Measurements from ENCODE around the gene NXN. TPM values are rescaled to one million over a fixed set of nuclear protein-coding genes. Genes with fewer than 3 reads are reported as not detected.

The NXN gene
- total RNA-seq, 1 experiment from 2014 or later, result 57.3 TPM

DNA sequence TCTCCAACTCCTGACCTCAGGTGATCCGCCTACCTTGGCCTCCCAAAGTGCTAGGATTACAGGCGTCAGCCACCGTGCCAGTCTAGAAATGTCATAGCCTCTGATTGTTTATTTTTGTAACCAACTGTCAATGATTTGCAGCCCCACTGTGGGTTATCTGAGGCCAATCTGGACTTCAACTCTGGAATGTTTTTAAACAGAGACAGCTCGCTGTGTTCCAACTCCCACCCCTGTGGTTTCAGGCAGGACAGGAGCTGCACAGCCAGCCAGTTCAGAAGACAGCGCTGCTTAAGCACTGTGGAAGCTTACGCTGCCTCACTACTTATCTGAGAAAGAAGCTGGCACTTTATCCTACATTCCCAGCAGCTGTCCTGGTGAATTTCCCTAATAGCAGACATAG, 177.9 kb downstream of the NXN start:
- Mint-ChIP-seq H3K36me3 (ENCODE audit: insufficient read depth, unreplicated experiment) (peaks cover 28% of the 10 kb centered on the region), H3K4me1 (ENCODE audit: insufficient read depth, unreplicated experiment) (no peaks in the 10 kb centered on the region), H3K27me3 (ENCODE audit: insufficient read depth, unreplicated experiment) (no peaks in the 10 kb centered on the region), H3K27ac (ENCODE audit: low read depth, unreplicated experiment) (no peak overlapping the region), H3K9me3 (ENCODE audit: unreplicated experiment) (no peaks in the 10 kb centered on the region), H3K4me3 (ENCODE audit: unreplicated experiment) (no peak overlapping the region)
- no TSS peak for BruUV-seq (replicated peaks)
- TF ChIP-seq, protein P1, sequence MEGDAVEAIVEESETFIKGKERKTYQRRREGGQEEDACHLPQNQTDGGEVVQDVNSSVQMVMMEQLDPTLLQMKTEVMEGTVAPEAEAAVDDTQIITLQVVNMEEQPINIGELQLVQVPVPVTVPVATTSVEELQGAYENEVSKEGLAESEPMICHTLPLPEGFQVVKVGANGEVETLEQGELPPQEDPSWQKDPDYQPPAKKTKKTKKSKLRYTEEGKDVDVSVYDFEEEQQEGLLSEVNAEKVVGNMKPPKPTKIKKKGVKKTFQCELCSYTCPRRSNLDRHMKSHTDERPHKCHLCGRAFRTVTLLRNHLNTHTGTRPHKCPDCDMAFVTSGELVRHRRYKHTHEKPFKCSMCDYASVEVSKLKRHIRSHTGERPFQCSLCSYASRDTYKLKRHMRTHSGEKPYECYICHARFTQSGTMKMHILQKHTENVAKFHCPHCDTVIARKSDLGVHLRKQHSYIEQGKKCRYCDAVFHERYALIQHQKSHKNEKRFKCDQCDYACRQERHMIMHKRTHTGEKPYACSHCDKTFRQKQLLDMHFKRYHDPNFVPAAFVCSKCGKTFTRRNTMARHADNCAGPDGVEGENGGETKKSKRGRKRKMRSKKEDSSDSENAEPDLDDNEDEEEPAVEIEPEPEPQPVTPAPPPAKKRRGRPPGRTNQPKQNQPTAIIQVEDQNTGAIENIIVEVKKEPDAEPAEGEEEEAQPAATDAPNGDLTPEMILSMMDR (IDR thresholded peaks at IDR 0.05; ENCODE audit: unreplicated experiment), result no peak
- ChIA-PET CTCF (interaction anchor here (1.3 kb wide), 1 partner anchor 179 kb away, joined by 7 read pairs; no protein-coding TSS in a partner anchor), POLR2A (no interaction called here)
- intact Hi-C loops (cut with micrococcal nuclease), result no loop called here
- DNase-seq (ENCODE audit: unreplicated experiment), result no peak

DNA sequence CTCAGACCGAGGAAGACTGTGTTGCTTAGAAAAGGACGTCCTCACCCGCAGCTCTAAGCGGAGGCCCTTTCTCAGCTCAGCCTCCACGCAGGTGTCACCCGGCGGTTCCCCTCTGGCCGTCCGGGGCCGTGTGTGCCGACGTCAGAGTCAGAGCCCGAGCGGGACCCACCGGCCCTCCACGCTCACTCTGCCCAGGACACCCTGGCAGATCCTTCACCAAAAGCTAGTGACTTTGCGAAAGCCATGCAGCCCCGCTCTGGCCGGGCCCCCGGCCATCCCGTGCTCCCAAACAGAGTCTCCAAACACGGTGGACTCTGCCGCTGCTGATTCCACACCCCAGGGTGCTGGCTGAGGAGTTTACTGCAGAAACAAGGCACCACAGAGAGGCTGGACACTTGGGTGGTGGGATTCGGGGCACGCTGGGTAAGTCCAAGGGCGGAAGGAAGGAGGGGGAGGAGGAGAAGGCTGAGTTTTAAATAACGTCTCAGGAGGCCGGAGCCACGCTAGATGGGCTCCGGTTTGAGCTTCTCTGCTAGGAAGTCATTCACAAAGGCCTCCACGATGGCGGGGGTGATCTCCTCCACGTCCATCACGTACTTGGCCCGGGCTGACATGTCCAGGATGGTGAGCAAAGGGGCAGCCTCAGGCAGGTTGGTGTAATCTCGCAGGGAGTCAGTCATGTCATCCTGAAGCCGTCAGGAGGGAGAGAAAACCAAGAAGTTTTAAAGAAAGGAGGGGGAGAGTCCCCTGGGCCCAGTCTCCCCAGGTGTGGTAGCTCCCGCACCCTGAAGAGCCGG, 178.9 kb downstream of the NXN start:
- H3K36me3 Mint-ChIP-seq (ENCODE audit: insufficient read depth, unreplicated experiment), result peaks cover 31% of the 10 kb centered on the region
- TF ChIP-seq, protein P1 (IDR thresholded peaks at IDR 0.05; ENCODE audit: unreplicated experiment), result no peak
- no peak overlapping the region for H3K4me3 Mint-ChIP-seq (ENCODE audit: unreplicated experiment)
- no TSS peak for BruUV-seq (replicated peaks)
- no peak overlapping the region for H3K27ac Mint-ChIP-seq (ENCODE audit: low read depth, unreplicated experiment)
- ChIA-PET CTCF (interaction anchor here (0.6 to 0.8 kb wide), 2 partner anchors 67 to 180 kb away, joined by 3 read pairs; no protein-coding TSS in a partner anchor), POLR2A (no interaction called here)
- intact Hi-C loops (cut with micrococcal nuclease), result no loop called here
- no peaks in the 10 kb centered on the region for H3K4me1 Mint-ChIP-seq (ENCODE audit: insufficient read depth, unreplicated experiment)
- DNase-seq (ENCODE audit: unreplicated experiment), result no peak
- H3K9me3 Mint-ChIP-seq (ENCODE audit: unreplicated experiment), result no peaks in the 10 kb centered on the region
- no peaks in the 10 kb centered on the region for H3K27me3 Mint-ChIP-seq (ENCODE audit: insufficient read depth, unreplicated experiment)

DNA sequence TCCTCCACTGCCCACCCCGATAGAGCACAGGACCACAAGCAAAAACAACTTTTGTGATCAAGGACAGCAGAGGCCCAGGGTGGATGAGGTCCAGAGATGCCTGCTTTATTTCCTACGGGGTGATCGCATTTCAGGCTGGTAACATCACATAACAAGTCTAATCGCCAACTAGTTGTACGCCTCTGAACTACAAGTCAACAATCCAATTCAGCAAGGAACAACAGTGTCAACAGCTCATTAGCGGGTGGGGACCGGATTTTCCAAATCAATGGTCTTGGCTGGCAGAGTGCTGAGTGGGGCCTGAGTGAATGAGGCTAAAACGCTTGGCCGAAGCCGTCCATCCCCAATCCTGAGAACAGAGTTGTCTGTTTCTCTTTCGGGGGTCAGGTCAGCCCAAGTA, 180.3 kb downstream of the NXN start:
- DNase-seq (ENCODE audit: unreplicated experiment), result no peak
- H3K36me3 Mint-ChIP-seq (ENCODE audit: insufficient read depth, unreplicated experiment), result peaks cover 31% of the 10 kb centered on the region
- H3K27me3 Mint-ChIP-seq (ENCODE audit: insufficient read depth, unreplicated experiment), result no peaks in the 10 kb centered on the region
- TF ChIP-seq, protein P1 (IDR thresholded peaks at IDR 0.05; ENCODE audit: unreplicated experiment), result no peak
- H3K27ac Mint-ChIP-seq (ENCODE audit: low read depth, unreplicated experiment), result no peak overlapping the region
- intact Hi-C loops (cut with micrococcal nuclease), result no loop called here
- CTCF ChIA-PET, result interaction anchor here (1.1 to 1.6 kb wide), 2 partner anchors 11 to 174 kb away, joined by 3 to 4 read pairs; no protein-coding TSS in a partner anchor
- H3K4me1 Mint-ChIP-seq (ENCODE audit: insufficient read depth, unreplicated experiment), result peaks cover 6% of the 10 kb centered on the region
- H3K9me3 Mint-ChIP-seq (ENCODE audit: unreplicated experiment), result no peaks in the 10 kb centered on the region
- POLR2A ChIA-PET, result no interaction called here
- no TSS peak for BruUV-seq (replicated peaks)
- no peak overlapping the region for H3K4me3 Mint-ChIP-seq (ENCODE audit: unreplicated experiment)

DNA sequence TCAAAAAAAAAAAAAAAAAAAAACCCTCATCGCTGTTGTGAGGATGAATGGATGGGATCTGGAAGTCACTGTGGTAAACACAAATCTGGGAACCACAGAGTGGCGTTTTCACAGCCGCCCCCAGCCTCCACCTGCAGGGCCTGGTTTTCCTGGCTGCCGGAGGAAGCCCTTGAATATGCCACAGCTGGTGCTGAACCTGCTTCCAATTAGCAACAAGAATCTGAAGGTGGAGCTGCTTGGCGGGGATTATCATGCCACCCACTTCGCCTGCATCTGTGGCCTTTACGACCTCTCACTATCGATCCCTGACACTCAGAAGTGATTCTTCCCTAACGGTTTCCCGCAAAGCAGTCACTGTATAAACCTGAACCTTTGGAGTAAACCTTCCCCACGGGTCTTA, 181.3 kb downstream of the NXN start:
- intact Hi-C loops (cut with micrococcal nuclease), result no loop called here
- POLR2A ChIA-PET, result interaction anchor here (0.7 to 4.4 kb wide), 3 partner anchors 16 to 182 kb away, joined by 3 to 17 read pairs (median 3); partner anchors contain the start of gene NXN

More for the DNA sequence above, 181.3 kb downstream of the NXN start:
- Mint-ChIP-seq H3K36me3 (ENCODE audit: insufficient read depth, unreplicated experiment) (peaks cover 30% of the 10 kb centered on the region), H3K27me3 (ENCODE audit: insufficient read depth, unreplicated experiment) (no peaks in the 10 kb centered on the region), H3K27ac (ENCODE audit: low read depth, unreplicated experiment) (no peak overlapping the region), H3K4me1 (ENCODE audit: insufficient read depth, unreplicated experiment) (peaks cover 6% of the 10 kb centered on the region), H3K9me3 (ENCODE audit: unreplicated experiment) (no peaks in the 10 kb centered on the region), H3K4me3 (ENCODE audit: unreplicated experiment) (no peak overlapping the region)
- CTCF ChIA-PET, result interaction anchor here (1.6 to 5.3 kb wide), 2 partner anchors 175 to 183 kb away, joined by 4 to 53 read pairs; partner anchors contain the start of gene NXN
- TF ChIP-seq, protein P1 (IDR thresholded peaks at IDR 0.05; ENCODE audit: unreplicated experiment), result no peak
- no TSS peak for BruUV-seq (replicated peaks)
- no peak for DNase-seq (ENCODE audit: unreplicated experiment)
